ENCODE data around the gene EXTL1. TPM values are rescaled to one million over a fixed set of nuclear protein-coding genes. Genes with fewer than 3 reads are reported as not detected.

EXTL1 gene, protein sequence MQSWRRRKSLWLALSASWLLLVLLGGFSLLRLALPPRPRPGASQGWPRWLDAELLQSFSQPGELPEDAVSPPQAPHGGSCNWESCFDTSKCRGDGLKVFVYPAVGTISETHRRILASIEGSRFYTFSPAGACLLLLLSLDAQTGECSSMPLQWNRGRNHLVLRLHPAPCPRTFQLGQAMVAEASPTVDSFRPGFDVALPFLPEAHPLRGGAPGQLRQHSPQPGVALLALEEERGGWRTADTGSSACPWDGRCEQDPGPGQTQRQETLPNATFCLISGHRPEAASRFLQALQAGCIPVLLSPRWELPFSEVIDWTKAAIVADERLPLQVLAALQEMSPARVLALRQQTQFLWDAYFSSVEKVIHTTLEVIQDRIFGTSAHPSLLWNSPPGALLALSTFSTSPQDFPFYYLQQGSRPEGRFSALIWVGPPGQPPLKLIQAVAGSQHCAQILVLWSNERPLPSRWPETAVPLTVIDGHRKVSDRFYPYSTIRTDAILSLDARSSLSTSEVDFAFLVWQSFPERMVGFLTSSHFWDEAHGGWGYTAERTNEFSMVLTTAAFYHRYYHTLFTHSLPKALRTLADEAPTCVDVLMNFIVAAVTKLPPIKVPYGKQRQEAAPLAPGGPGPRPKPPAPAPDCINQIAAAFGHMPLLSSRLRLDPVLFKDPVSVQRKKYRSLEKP
- total RNA-seq: 1 to 10 TPM in 1 of 2 donors, under 1 TPM in 1; 0.79 to 1.4 TPM

DNA sequence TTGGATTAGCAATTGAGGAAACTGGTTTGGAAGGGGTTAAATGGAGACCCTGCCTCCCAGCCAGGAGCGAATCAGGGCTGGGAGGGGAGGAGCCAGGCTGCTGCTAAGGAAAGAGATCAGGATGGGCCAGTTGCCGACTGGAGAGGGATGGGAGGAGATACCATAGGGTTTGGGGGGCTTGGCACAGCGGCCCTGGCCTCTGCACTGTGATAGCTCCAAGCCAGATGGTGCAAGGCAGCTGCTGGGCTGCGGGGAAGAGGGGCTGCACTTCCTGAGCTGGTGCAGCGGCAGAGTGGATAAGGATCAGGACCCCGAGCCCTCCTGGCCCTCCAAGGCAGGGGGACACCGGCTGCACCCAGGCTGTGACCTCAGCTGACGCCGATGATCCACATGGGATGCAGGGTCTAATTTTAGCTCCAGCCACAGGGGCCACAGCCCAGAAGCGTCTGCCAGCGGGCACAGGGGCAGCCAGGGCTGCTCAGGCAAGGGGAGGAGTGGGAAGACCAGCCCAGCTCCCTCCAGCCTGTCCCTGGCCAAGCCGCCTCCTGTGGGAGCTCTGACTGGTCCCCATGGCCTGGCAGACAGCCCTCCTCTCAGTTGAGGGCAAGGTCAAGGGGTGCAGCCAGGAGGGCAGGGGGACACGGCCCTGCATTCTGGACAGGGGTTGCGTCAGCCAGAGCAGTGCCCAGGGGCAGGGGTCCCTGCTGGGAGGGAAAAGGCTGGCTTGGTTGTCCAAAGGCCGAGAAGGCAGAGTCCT is at the start of gene EXTL1:
Gene EXTL1 (plus strand): TSS at position 129 of the 757 bp plus-strand sequence. CDS start 872 bp downstream, outside the sequence.
- H3K27ac ChIP-seq: peak within 1 kb of the TSS; percentile 82 to 84
- H3K4me1 ChIP-seq: peaks cover 0 to 56% of the 10 kb centered on the region in 2 donors
- TF ChIP-seq, protein P1, sequence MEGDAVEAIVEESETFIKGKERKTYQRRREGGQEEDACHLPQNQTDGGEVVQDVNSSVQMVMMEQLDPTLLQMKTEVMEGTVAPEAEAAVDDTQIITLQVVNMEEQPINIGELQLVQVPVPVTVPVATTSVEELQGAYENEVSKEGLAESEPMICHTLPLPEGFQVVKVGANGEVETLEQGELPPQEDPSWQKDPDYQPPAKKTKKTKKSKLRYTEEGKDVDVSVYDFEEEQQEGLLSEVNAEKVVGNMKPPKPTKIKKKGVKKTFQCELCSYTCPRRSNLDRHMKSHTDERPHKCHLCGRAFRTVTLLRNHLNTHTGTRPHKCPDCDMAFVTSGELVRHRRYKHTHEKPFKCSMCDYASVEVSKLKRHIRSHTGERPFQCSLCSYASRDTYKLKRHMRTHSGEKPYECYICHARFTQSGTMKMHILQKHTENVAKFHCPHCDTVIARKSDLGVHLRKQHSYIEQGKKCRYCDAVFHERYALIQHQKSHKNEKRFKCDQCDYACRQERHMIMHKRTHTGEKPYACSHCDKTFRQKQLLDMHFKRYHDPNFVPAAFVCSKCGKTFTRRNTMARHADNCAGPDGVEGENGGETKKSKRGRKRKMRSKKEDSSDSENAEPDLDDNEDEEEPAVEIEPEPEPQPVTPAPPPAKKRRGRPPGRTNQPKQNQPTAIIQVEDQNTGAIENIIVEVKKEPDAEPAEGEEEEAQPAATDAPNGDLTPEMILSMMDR (IDR thresholded peaks at IDR 0.05): no peak
- DNase-seq (ENCODE audit: low spot score): no peak
- H3K9me3 ChIP-seq: no peaks in the 10 kb centered on the region
- no peaks in the 10 kb centered on the region for H3K36me3 ChIP-seq
- no peaks in the 10 kb centered on the region for H3K27me3 ChIP-seq
- H3K4me3 ChIP-seq: peak within 1 kb of the TSS in 1 of 2 donors; percentile 33

DNA sequence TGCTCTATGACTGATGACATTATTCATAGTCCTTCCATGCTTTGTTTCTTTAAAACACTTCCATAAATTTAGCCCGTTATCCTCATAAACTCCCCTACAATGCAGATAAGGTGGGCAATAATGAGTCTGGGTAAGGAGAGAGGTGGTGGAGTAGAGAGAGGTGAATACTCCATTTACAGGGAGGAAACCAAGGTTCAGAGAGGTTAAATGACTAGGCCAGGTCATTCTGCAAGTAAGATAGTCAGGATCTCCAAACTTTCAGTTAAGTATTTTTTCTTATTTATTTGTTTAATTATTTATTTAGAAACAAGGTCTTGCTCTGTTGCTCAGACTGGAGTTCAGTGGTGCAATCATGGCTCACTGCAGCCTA is 49.8 kb upstream of the EXTL1 start:
- H3K4me3 ChIP-seq: no peak overlapping the region
- TF ChIP-seq, protein P1 (IDR thresholded peaks at IDR 0.05): no peak
- no peaks in the 10 kb centered on the region for H3K9me3 ChIP-seq
- no peak for DNase-seq (ENCODE audit: low spot score)
- H3K27me3 ChIP-seq: no peaks in the 10 kb centered on the region
- H3K4me1 ChIP-seq: no peaks in the 10 kb centered on the region
- H3K27ac ChIP-seq: no peak overlapping the region
- peaks cover 43% of the 10 kb centered on the region for H3K36me3 ChIP-seq

GRCh38 chr1:25973610-25974321 is 47.8 kb upstream of the EXTL1 start:
- Histone ChIP-seq H3K4me3 (no peak overlapping the region), H3K9me3 (no peaks in the 10 kb centered on the region), H3K27ac (no peak overlapping the region), H3K36me3 (peaks cover 49% of the 10 kb centered on the region), H3K27me3 (no peaks in the 10 kb centered on the region), H3K4me1 (no peaks in the 10 kb centered on the region)
- TF ChIP-seq, protein P1 (IDR thresholded peaks at IDR 0.05): no peak
- no peak for DNase-seq (ENCODE audit: low spot score)

DNA sequence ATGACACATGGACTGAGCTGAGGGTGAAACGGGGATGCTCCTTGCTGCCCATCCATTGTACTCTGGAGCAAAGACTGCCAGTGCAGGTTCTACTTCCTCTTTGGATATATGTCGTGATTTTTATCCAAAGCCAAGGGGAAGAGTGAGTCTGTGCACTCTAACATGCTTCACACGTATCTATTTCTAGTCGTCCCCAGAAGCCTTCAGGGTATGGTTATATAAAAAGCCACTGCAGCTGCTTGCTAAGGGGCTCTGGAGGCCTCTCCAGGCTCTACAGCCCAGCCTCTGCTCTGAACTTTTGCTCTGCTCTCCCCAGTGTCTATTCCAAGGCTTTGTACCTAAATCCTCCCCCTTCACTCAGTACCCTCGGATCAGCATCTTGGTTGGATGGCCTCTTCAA is 43.8 kb upstream of the EXTL1 start:
- peaks cover 51% of the 10 kb centered on the region for H3K36me3 ChIP-seq
- no peak overlapping the region for H3K4me3 ChIP-seq
- TF ChIP-seq, protein P1 (IDR thresholded peaks at IDR 0.05): no peak
- no peak overlapping the region for H3K27ac ChIP-seq
- H3K9me3 ChIP-seq: no peaks in the 10 kb centered on the region
- H3K27me3 ChIP-seq: no peaks in the 10 kb centered on the region
- no peak for DNase-seq (ENCODE audit: low spot score)
- H3K4me1 ChIP-seq: no peaks in the 10 kb centered on the region

DNA sequence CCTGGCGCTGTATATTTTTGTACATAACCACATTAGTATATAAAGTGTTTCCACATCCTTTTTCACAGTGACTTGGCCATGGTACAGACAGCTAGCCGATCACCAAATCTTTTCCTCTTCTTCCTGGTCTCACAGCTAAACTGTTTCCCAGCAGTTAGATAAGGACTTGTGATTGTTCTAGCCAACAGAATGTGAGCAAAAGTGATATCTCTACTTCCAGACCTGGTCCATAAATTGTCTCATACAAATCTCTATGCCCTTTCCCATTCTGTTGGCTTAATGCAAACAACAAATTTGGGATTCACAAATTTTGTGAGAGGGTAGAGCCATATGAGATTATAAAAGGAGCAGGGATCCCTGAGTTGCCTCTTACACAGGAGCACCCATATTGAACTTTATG is 43.2 kb upstream of the EXTL1 start:
- Histone ChIP-seq H3K9me3 (no peaks in the 10 kb centered on the region), H3K27ac (no peak overlapping the region), H3K4me1 (no peaks in the 10 kb centered on the region), H3K27me3 (no peaks in the 10 kb centered on the region), H3K36me3 (peaks cover 51% of the 10 kb centered on the region), H3K4me3 (no peak overlapping the region)
- DNase-seq (ENCODE audit: low spot score): no peak
- TF ChIP-seq, protein P1 (IDR thresholded peaks at IDR 0.05): no peak

Data from right atrium auricular region (tissue), 2 donors.